Measurements from ENCODE around the gene CTNNB1.

DNA sequence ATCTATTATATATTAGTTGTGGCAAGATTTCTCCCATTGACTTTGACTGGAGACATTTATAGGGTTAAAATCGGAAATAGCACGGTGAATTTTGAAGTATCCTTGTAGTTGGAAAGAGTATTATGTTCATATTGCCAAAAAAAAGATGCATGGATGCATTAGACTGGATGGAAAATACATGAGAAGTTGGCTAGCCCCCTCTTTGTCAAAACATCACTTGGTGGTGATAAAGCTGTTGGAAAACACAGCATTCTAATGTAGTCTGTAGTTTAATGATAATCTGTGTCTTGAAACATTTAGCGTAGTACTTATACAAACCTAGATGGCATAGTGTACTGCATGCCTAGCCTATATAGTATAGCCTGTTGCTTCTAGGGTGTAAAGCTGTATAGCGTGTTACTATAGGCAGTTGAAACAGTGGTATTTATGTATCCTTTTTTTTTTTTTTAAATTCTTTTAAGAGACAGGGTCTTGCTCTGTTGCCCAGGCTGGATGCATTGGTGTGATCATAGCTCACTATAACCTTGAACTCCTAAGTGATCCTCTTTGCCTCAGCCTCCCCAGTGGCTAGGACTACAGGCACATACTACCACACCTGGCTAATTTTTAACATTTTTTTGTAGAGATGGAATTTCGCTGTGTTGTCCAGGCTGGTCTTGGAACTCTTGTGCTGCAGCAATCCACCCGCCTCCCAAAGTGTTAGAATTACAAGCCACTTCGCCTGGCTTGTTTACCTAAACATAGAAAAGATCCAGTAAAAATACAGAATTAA is 21.8 kb downstream of the CTNNB1 start:
- TF ChIP-seq, protein P1, sequence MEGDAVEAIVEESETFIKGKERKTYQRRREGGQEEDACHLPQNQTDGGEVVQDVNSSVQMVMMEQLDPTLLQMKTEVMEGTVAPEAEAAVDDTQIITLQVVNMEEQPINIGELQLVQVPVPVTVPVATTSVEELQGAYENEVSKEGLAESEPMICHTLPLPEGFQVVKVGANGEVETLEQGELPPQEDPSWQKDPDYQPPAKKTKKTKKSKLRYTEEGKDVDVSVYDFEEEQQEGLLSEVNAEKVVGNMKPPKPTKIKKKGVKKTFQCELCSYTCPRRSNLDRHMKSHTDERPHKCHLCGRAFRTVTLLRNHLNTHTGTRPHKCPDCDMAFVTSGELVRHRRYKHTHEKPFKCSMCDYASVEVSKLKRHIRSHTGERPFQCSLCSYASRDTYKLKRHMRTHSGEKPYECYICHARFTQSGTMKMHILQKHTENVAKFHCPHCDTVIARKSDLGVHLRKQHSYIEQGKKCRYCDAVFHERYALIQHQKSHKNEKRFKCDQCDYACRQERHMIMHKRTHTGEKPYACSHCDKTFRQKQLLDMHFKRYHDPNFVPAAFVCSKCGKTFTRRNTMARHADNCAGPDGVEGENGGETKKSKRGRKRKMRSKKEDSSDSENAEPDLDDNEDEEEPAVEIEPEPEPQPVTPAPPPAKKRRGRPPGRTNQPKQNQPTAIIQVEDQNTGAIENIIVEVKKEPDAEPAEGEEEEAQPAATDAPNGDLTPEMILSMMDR (IDR thresholded peaks at IDR 0.05): no peak
- TF ChIP-seq POLR2AphosphoS5 (IDR thresholded peaks at IDR 0.05): peak in 1 of 3 donors; percentile 10

All from transverse colon (tissue), 4 donors.